Neural crest cell (in vitro differentiated cells): ENCODE measurements around the gene RASSF4. TPM values are rescaled to one million over a fixed set of nuclear protein-coding genes. Genes with fewer than 3 reads are reported as not detected.

Source experiments
- DNase-seq: peaks from one replicate; pipeline ENCODE4 v3.0.0; 2021; ENCODE audit warnings: low read depth, mixed read lengths, low spot score
- H3K27ac Mint-ChIP-seq: one replicate; pipeline ENCODE4 v1.8.0; 2021; ENCODE audit warnings: mild to moderate bottlenecking, mixed read lengths; ENCODE audit not compliant: unreplicated experiment
- H3K27me3 Mint-ChIP-seq: 2 replicates; pipeline ENCODE4 v1.8.0; 2021; ENCODE audit warnings: low read depth, mild to moderate bottlenecking, mixed read lengths
- H3K36me3 Mint-ChIP-seq: 2 replicates; pipeline ENCODE4 v1.8.0; 2021; ENCODE audit warnings: low read depth, mild to moderate bottlenecking, mixed read lengths
- H3K4me1 Mint-ChIP-seq: 2 replicates; pipeline ENCODE4 v1.8.0; 2021; ENCODE audit warnings: mixed read lengths
- H3K4me3 Mint-ChIP-seq: one replicate; pipeline ENCODE4 v1.8.0; 2021; ENCODE audit warnings: mild to moderate bottlenecking, mixed read lengths
- H3K9me3 Mint-ChIP-seq: 2 replicates; pipeline ENCODE4 v1.8.0; 2021; ENCODE audit warnings: mixed read lengths
- CTCF ChIP-seq: fragments of 200-600 bp; sonication (generic); conservative IDR thresholded peaks from 2 replicates; pipeline ENCODE4 v1.5.0; 2021; ENCODE audit warnings: antibody characterized with exemption, mild to moderate bottlenecking
- total RNA-seq: library from RNA; stranded (reverse); gene quantifications from 2 replicates; pipeline ENCODE4 v1.2.1, GENCODE V29; 2021

RASSF4 gene
- total RNA-seq, 1 donor from 2014 or later: 18.6 TPM

- no peak overlapping the region for H3K27ac Mint-ChIP-seq
- DNase-seq: no peak
- no peak overlapping the region for H3K4me3 Mint-ChIP-seq
- H3K27me3 Mint-ChIP-seq: no peaks in the 10 kb centered on the region
- TF ChIP-seq CTCF: peak; percentile 52
- H3K4me1 Mint-ChIP-seq: peaks cover 67% of the 10 kb centered on the region
- H3K36me3 Mint-ChIP-seq: peaks cover 5% of the 10 kb centered on the region
- H3K9me3 Mint-ChIP-seq: no peaks in the 10 kb centered on the region
These were observed 7.4 kb downstream of the RASSF4 start for GRCh38 chr10:44966816-44967509.

- H3K4me3 Mint-ChIP-seq: peak overlapping the region; percentile 19
- no peaks in the 10 kb centered on the region for H3K27me3 Mint-ChIP-seq
- DNase-seq: no peak
- H3K36me3 Mint-ChIP-seq: peaks cover 5% of the 10 kb centered on the region
- H3K27ac Mint-ChIP-seq: no peak overlapping the region
- no peak for TF ChIP-seq CTCF
- H3K9me3 Mint-ChIP-seq: no peaks in the 10 kb centered on the region
- peaks cover 61% of the 10 kb centered on the region for H3K4me1 Mint-ChIP-seq
These were observed 8.0 kb downstream of the RASSF4 start for GRCh38 chr10:44967616-44968015.

- no peak overlapping the region for H3K27ac Mint-ChIP-seq
- no peak overlapping the region for H3K4me3 Mint-ChIP-seq
- no peaks in the 10 kb centered on the region for H3K27me3 Mint-ChIP-seq
- H3K4me1 Mint-ChIP-seq: peaks cover 56% of the 10 kb centered on the region
- DNase-seq: no peak
- H3K36me3 Mint-ChIP-seq: peaks cover 5% of the 10 kb centered on the region
- TF ChIP-seq CTCF: no peak
- no peaks in the 10 kb centered on the region for H3K9me3 Mint-ChIP-seq
These were observed 8.5 kb downstream of the RASSF4 start for GRCh38 chr10:44968091-44968490.

GRCh38 chr10:44968500-44969400 lies 9.1 kb downstream of the RASSF4 start:
- no peak for DNase-seq
- peak overlapping the region; percentile 1 for H3K27ac Mint-ChIP-seq
- H3K27me3 Mint-ChIP-seq: no peaks in the 10 kb centered on the region
- no peak for TF ChIP-seq CTCF
- no peaks in the 10 kb centered on the region for H3K9me3 Mint-ChIP-seq
- peaks cover 55% of the 10 kb centered on the region for H3K4me1 Mint-ChIP-seq
- peaks cover 5% of the 10 kb centered on the region for H3K36me3 Mint-ChIP-seq
- H3K4me3 Mint-ChIP-seq: no peak overlapping the region

- peaks cover 5% of the 10 kb centered on the region for H3K36me3 Mint-ChIP-seq
- peaks cover 55% of the 10 kb centered on the region for H3K4me1 Mint-ChIP-seq
- no peaks in the 10 kb centered on the region for H3K27me3 Mint-ChIP-seq
- DNase-seq: no peak
- no peak overlapping the region for H3K4me3 Mint-ChIP-seq
- no peak for TF ChIP-seq CTCF
- no peaks in the 10 kb centered on the region for H3K9me3 Mint-ChIP-seq
- H3K27ac Mint-ChIP-seq: no peak overlapping the region
These were observed 10.3 kb downstream of the RASSF4 start for GRCh38 chr10:44969854-44970253.
